CD4-positive, alpha-beta memory T cell (primary cell): Measurements from ENCODE around the gene PLAU. TPM values are rescaled to one million over a fixed set of nuclear protein-coding genes. Genes with fewer than 3 reads are reported as not detected.

Experiments used
- CTCF ChIA-PET: fragments of 350-600 bp; sonication (Branson Sonifier 250); formaldehyde crosslinking; loops from one replicate; lab custom pipeline; 2021; ENCODE audit warnings: inconsistent platforms; ENCODE audit not compliant: partially characterized antibody; lab: Charles Lee
- POLR2A ChIA-PET: fragments of 350-600 bp; sonication (Branson Sonifier 250); formaldehyde crosslinking; loops from one replicate; lab custom pipeline; 2021; ENCODE audit not compliant: partially characterized antibody; lab: Charles Lee
- DNase-seq, 5 donors: peaks; one replicate each; pipeline versions ENCODE4 v3.0.0 to v3.0.0-alpha.2; 2020 to 2022; ENCODE audit warnings: mixed read lengths in 1 of 5
- H3K27ac ChIP-seq: one replicate; pipeline ENCODE4 v1.7.0; 2013; ENCODE audit warnings: low read depth, low read length
- H3K27me3 ChIP-seq: 2 replicates; pipeline ENCODE4 v1.7.0; 2013; ENCODE audit warnings: mild to moderate bottlenecking, low read length, moderate library complexity; ENCODE audit not compliant: insufficient read depth
- H3K36me3 ChIP-seq: 2 replicates; pipeline ENCODE4 v1.7.0; 2013; ENCODE audit warnings: mild to moderate bottlenecking, low read length, moderate library complexity; ENCODE audit not compliant: insufficient read depth
- H3K4me1 ChIP-seq: 2 replicates; pipeline ENCODE4 v1.7.0; 2013; ENCODE audit warnings: mild to moderate bottlenecking, low read length, moderate library complexity; ENCODE audit not compliant: insufficient read depth
- H3K4me3 ChIP-seq, 2 donors: one replicate each; pipeline ENCODE4 v1.7.0; 2013; ENCODE audit warnings: low read length in 2 of 2, mild to moderate bottlenecking in 1 of 2
- H3K9me3 ChIP-seq, 2 donors: one replicate each; pipeline ENCODE4 v1.7.0; 2013; ENCODE audit warnings: low read length in 2 of 2, control low read depth in 1 of 2; ENCODE audit not compliant: control insufficient read depth in 1 of 2
- H3K27ac Mint-ChIP-seq, 7 donors: one replicate each; pipeline ENCODE4 v1.8.0; 2020 to 2021; ENCODE audit warnings: mixed read lengths in 7 of 7, mild to moderate bottlenecking in 6 of 7, inconsistent platforms in 3 of 7, moderate library complexity in 3 of 7
- H3K27me3 Mint-ChIP-seq, 2 donors: one replicate each; pipeline ENCODE4 v1.8.0; 2020 to 2021; ENCODE audit warnings: mixed read lengths in 2 of 2
- H3K36me3 Mint-ChIP-seq, 2 donors: one replicate each; pipeline ENCODE4 v1.8.0; 2020 to 2021; ENCODE audit warnings: mixed read lengths in 2 of 2, inconsistent platforms in 1 of 2, mild to moderate bottlenecking in 1 of 2
- H3K4me1 Mint-ChIP-seq, 4 donors: one replicate each; pipeline ENCODE4 v1.8.0; 2020 to 2021; ENCODE audit warnings: mixed read lengths in 4 of 4, mild to moderate bottlenecking in 1 of 4
- H3K4me3 Mint-ChIP-seq, 8 donors: one replicate each; pipeline ENCODE4 v1.8.0; 2020 to 2021; ENCODE audit warnings: mixed read lengths in 8 of 8, mild to moderate bottlenecking in 7 of 8, moderate library complexity in 6 of 8, inconsistent platforms in 3 of 8
- H3K9me3 Mint-ChIP-seq, 8 donors: one replicate each; pipeline ENCODE4 v1.8.0; 2020 to 2021; ENCODE audit warnings: mixed read lengths in 8 of 8, mild to moderate bottlenecking in 5 of 8, inconsistent platforms in 3 of 8, moderate library complexity in 1 of 8
- intact Hi-C: fragments of 100-400 bp; cut with micrococcal nuclease; formaldehyde crosslinking; loops from one replicate; pipeline ENCODE4 v1.15.1; 2023
- polyA plus RNA-seq, 2 donors: library from polyadenylated mRNA; unstranded; fragments of 300-500 nt; fragmentation: Illumina TruSeq; gene quantifications; one replicate each; pipeline ENCODE4 v1.2.3, GENCODE V29; 2021
- total RNA-seq, 2 experiments: library from RNA; stranded (reverse); gene quantifications; one replicate each; pipeline ENCODE4 v1.2.3, GENCODE V29; 2021

PLAU gene
- total and polyA plus RNA-seq, 4 experiments from 2014 or later, result 0.64 to 0.91 TPM; not detected in 2

- Histone ChIP-seq H3K9me3 (no peaks in the 10 kb centered on the region), H3K36me3 (no peaks in the 10 kb centered on the region), H3K27ac (peak overlapping the region; percentile 50), H3K27me3 (no peaks in the 10 kb centered on the region), H3K4me1 (peaks cover 37% of the 10 kb centered on the region), H3K4me3 (no peak overlapping the region)
- intact Hi-C loops, result loop anchor here (1.0 to 10.0 kb wide), 6 partner anchors 30 to 355 kb away; partner anchors contain the start of gene NDST2
- H3K27ac Mint-ChIP-seq, result peak overlapping the region; percentile 56 to 99 (median 95)
- ChIA-PET CTCF (interaction anchor here (0.7 to 20.2 kb wide), 63 partner anchors 8 to 365 kb away, joined by 3 to 726 read pairs (median 4); partner anchors contain the start of genes AP3M1, CHCHD1 and PLAU), POLR2A (interaction anchor here (0.5 to 7.2 kb wide), 25 partner anchors 10 to 202 kb away, joined by 3 to 57 read pairs (median 5); partner anchors contain the start of genes CHCHD1, PLAU and VCL)
- peaks cover 0 to 3% of the 10 kb centered on the region in 2 donors for H3K36me3 Mint-ChIP-seq
- H3K9me3 Mint-ChIP-seq, result no peaks in the 10 kb centered on the region
- no peaks in the 10 kb centered on the region for H3K27me3 Mint-ChIP-seq
- H3K4me3 Mint-ChIP-seq, result peak overlapping the region in 2 of 8 donors; percentile 12 to 52
- peak; percentile 95 to 96 (median 96) for DNase-seq
- H3K4me1 Mint-ChIP-seq, result peaks cover 17 to 47% (median 31%) of the 10 kb centered on the region in 4 donors
Observed at GRCh38 chr10:73879296-73880173, 31.4 kb upstream of the PLAU start.

GRCh38 chr10:73881221-73881919 is 29.6 kb upstream of the PLAU start:
- ChIA-PET POLR2A (interaction anchor here (0.7 to 0.8 kb wide), 2 partner anchors 17 to 175 kb away, joined by 3 read pairs; no protein-coding TSS in a partner anchor), CTCF (interaction anchor here (0.7 to 20.2 kb wide), 7 partner anchors 20 to 154 kb away, joined by 3 to 726 read pairs (median 20); no protein-coding TSS in a partner anchor)
- Histone ChIP-seq H3K4me1 (peaks cover 27% of the 10 kb centered on the region), H3K36me3 (no peaks in the 10 kb centered on the region), H3K4me3 (no peak overlapping the region), H3K27ac (no peak overlapping the region), H3K9me3 (no peaks in the 10 kb centered on the region), H3K27me3 (no peaks in the 10 kb centered on the region)
- DNase-seq, result no peak
- H3K36me3 Mint-ChIP-seq, result no peaks in the 10 kb centered on the region
- no peaks in the 10 kb centered on the region for H3K27me3 Mint-ChIP-seq
- H3K9me3 Mint-ChIP-seq, result no peaks in the 10 kb centered on the region
- H3K27ac Mint-ChIP-seq, result peak overlapping the region in 2 of 7 donors; percentile 14 to 72
- intact Hi-C loops, result loop anchor here (10.0 kb wide), 1 partner anchor 353 kb away; no protein-coding TSS in a partner anchor
- H3K4me3 Mint-ChIP-seq, result no peak overlapping the region
- peaks cover 16 to 39% (median 26%) of the 10 kb centered on the region in 4 donors for H3K4me1 Mint-ChIP-seq

- Histone ChIP-seq H3K36me3 (no peaks in the 10 kb centered on the region), H3K4me3 (no peak overlapping the region), H3K27ac (no peak overlapping the region), H3K4me1 (peaks cover 23% of the 10 kb centered on the region), H3K27me3 (no peaks in the 10 kb centered on the region), H3K9me3 (no peaks in the 10 kb centered on the region)
- intact Hi-C loops, result loop anchor here (10.0 kb wide), 1 partner anchor 351 kb away; no protein-coding TSS in a partner anchor
- peaks cover 14 to 26% (median 17%) of the 10 kb centered on the region in 4 donors for H3K4me1 Mint-ChIP-seq
- no peak overlapping the region for H3K27ac Mint-ChIP-seq
- H3K27me3 Mint-ChIP-seq, result no peaks in the 10 kb centered on the region
- ChIA-PET POLR2A (interaction anchor here (0.9 kb wide), 1 partner anchor 56 kb away, joined by 3 read pairs; no protein-coding TSS in a partner anchor), CTCF (interaction anchor here (0.8 to 20.2 kb wide), 4 partner anchors 10 to 197 kb away, joined by 3 to 726 read pairs (median 381); no protein-coding TSS in a partner anchor)
- DNase-seq, result no peak
- no peaks in the 10 kb centered on the region for H3K9me3 Mint-ChIP-seq
- H3K4me3 Mint-ChIP-seq, result no peak overlapping the region
- no peaks in the 10 kb centered on the region for H3K36me3 Mint-ChIP-seq
Observed at GRCh38 chr10:73884017-73884416, 26.9 kb upstream of the PLAU start.

- no peaks in the 10 kb centered on the region for H3K36me3 ChIP-seq
- Mint-ChIP-seq H3K4me1 (peaks cover 5 to 9% (median 6%) of the 10 kb centered on the region in 4 donors), H3K27ac (peak overlapping the region in 3 of 7 donors; percentile 64 to 70 (median 65)), H3K4me3 (peak overlapping the region in 1 of 8 donors; percentile 22), H3K9me3 (no peaks in the 10 kb centered on the region), H3K27me3 (no peaks in the 10 kb centered on the region), H3K36me3 (no peaks in the 10 kb centered on the region)
- peaks cover 9% of the 10 kb centered on the region for H3K4me1 ChIP-seq
- no peaks in the 10 kb centered on the region for H3K9me3 ChIP-seq
- CTCF ChIA-PET, result interaction anchor here (0.7 to 20.2 kb wide), 56 partner anchors 8 to 357 kb away, joined by 3 to 726 read pairs (median 5); partner anchors contain the start of genes ADK and AP3M1
- peak; percentile 67 to 76 (median 68) for DNase-seq
- no peak overlapping the region for H3K4me3 ChIP-seq
- POLR2A ChIA-PET, result interaction anchor here (0.6 to 3.9 kb wide), 9 partner anchors 25 to 1622 kb away, joined by 3 to 29 read pairs (median 5); partner anchors contain the start of gene PLAU
- no peak overlapping the region for H3K27ac ChIP-seq
- no peaks in the 10 kb centered on the region for H3K27me3 ChIP-seq
- intact Hi-C loops, result loop anchor here (1.0 to 10.0 kb wide), 9 partner anchors 36 to 1350 kb away; no protein-coding TSS in a partner anchor
Observed at GRCh38 chr10:73886085-73886529, 24.8 kb upstream of the PLAU start.

GRCh38 chr10:73886661-73887293 is 24.2 kb upstream of the PLAU start:
- Histone ChIP-seq H3K4me3 (no peak overlapping the region), H3K36me3 (no peaks in the 10 kb centered on the region), H3K4me1 (peaks cover 9% of the 10 kb centered on the region), H3K27ac (no peak overlapping the region), H3K9me3 (no peaks in the 10 kb centered on the region), H3K27me3 (no peaks in the 10 kb centered on the region)
- Mint-ChIP-seq H3K36me3 (no peaks in the 10 kb centered on the region), H3K27me3 (no peaks in the 10 kb centered on the region), H3K4me3 (no peak overlapping the region), H3K4me1 (peaks cover 3 to 9% (median 6%) of the 10 kb centered on the region in 4 donors), H3K9me3 (no peaks in the 10 kb centered on the region), H3K27ac (peak overlapping the region in 2 of 7 donors; percentile 18 to 19)
- POLR2A ChIA-PET, result interaction anchor here (0.6 to 3.9 kb wide), 9 partner anchors 24 to 1623 kb away, joined by 3 to 29 read pairs (median 5); partner anchors contain the start of gene PLAU
- no peak for DNase-seq
- CTCF ChIA-PET, result interaction anchor here (0.7 to 20.2 kb wide), 59 partner anchors 7 to 357 kb away, joined by 3 to 726 read pairs (median 5); partner anchors contain the start of genes ADK and AP3M1
- intact Hi-C loops, result loop anchor here (1.0 to 10.0 kb wide), 9 partner anchors 36 to 1350 kb away; no protein-coding TSS in a partner anchor
